Upper lobe of left lung (tissue), 4 donors: ENCODE measurements around the gene LRRC1.

ENCODE experiments used
- EP300 ChIP-seq, 4 donors: sonication (generic); formaldehyde crosslinking; IDR thresholded peaks; one replicate each; pipeline ENCODE4 v1.5.1; 2017; ENCODE audit warnings: antibody characterized with exemption in 4 of 4, control low read depth in 2 of 4
- POLR2A ChIP-seq, 4 donors: fragments of 450-650 bp; IDR thresholded peaks; one replicate each; pipeline ENCODE4 v1.5.1; 2016 to 2017; ENCODE audit warnings: antibody characterized with exemption in 4 of 4, mild to moderate bottlenecking in 2 of 4

DNA sequence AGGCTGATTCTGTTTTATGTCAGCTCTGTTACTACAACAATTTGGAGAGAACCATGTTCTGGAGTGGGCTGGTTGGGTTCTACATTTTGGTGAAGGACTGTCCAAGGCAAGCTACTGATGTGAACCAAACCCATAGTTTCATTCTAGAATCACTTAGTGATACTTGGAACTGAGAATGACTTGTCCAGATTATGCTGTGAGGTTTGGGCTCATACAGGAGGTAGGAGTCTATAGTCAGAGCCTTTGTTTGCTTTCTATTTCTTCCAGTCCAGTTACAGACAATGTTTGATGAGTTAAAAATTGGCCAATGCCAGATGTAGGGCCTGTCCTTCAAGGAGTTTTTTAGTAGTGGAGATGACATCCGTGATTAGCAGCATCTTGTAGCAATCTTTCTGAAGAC lies 97.9 kb downstream of the LRRC1 start:
- TF ChIP-seq EP300 (IDR thresholded peaks at IDR 0.05), result no peak
- no peak for TF ChIP-seq POLR2A (IDR thresholded peaks at IDR 0.05)
